Measurements from ENCODE around the gene CAMK2A.

The CAMK2A gene

GRCh38 chr5:150208187-150209098 is 81.1 kb downstream of the CAMK2A start:
- DNase-seq (ENCODE audit: low read depth), result no peak
- H3K4me3 ChIP-seq (ENCODE audit: low read depth, low read length), result no peak overlapping the region
- no peak for TF ChIP-seq CTCF (conservative IDR thresholded peaks at IDR 0.05; ENCODE audit: low read depth, low read length)

GRCh38 chr5:150206779-150207115 is 82.8 kb downstream of the CAMK2A start:
- DNase-seq (ENCODE audit: low read depth), result no peak
- TF ChIP-seq CTCF (conservative IDR thresholded peaks at IDR 0.05; ENCODE audit: low read depth, low read length), result no peak

GRCh38 chr5:150206098-150206778 is 83.3 kb downstream of the CAMK2A start:
- TF ChIP-seq CTCF (conservative IDR thresholded peaks at IDR 0.05; ENCODE audit: low read depth, low read length), result no peak
- H3K4me3 ChIP-seq (ENCODE audit: low read depth, low read length), result no peak overlapping the region
- no peak for DNase-seq (ENCODE audit: low read depth)

More at GRCh38 chr5:150206779-150207115, 82.8 kb downstream of the CAMK2A start:
- no peak overlapping the region for H3K4me3 ChIP-seq (ENCODE audit: low read depth, low read length)

GRCh38 chr5:150204590-150204960 is 85.0 kb downstream of the CAMK2A start:
- no peak for TF ChIP-seq CTCF (conservative IDR thresholded peaks at IDR 0.05; ENCODE audit: low read depth, low read length)
- no peak overlapping the region for H3K4me3 ChIP-seq (ENCODE audit: low read depth, low read length)
- DNase-seq (ENCODE audit: low read depth), result no peak

GRCh38 chr5:150203832-150204589 is 85.6 kb downstream of the CAMK2A start:
- DNase-seq (ENCODE audit: low read depth), result no peak
- H3K4me3 ChIP-seq (ENCODE audit: low read depth, low read length), result no peak overlapping the region
- no peak for TF ChIP-seq CTCF (conservative IDR thresholded peaks at IDR 0.05; ENCODE audit: low read depth, low read length)

- no peak overlapping the region for H3K4me3 ChIP-seq (ENCODE audit: low read depth, low read length)
- no peak for DNase-seq (ENCODE audit: low read depth)
- TF ChIP-seq CTCF (conservative IDR thresholded peaks at IDR 0.05; ENCODE audit: low read depth, low read length), result no peak
Observed at GRCh38 chr5:150202501-150202900, 87.1 kb downstream of the CAMK2A start.

Data from choroid plexus epithelial cell (primary cell).